ENCODE measurements around the gene RAMP3.

RAMP3 gene

DNA sequence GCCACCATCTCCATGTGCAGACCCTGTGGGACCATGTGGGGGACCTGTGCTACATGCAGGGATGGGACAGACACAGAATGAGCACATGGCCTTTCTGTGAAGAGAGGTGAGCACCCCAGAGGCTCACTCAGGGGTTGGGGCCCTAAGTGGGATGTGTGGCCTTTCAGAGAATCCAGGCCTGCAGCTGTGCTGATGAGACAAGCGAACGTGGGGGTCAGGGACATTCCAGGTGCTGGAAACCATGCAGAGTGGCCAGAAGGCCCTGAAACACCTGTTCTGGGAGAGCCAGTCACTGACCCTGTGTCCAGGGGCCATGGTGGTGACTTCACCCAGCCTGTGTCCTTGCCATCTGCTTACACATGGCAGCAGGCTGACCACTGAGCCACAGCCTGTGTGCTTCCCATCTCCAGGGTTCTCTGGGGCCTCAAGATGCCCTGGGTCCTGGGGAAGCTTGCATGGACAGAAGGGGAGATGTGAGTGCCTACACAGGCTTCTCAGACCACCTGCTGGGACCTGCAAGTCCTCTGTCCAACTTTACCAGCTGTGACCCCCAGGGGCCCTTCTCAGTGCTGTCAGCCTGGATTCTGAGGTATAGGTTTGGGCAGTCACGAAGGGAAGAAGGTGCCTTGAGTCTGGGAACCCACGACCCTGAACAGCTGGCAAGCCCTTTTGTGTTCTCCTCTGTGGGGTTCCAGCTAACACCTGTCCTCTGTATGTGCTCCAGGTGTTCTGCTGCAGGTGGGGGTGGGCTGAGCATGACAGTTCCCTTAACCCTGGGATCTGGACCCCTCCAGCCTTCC lies 17.6 kb downstream of the RAMP3 start:
- no peak for ATAC-seq (ENCODE audit: low read depth)
- no peaks in the 10 kb centered on the region for H3K4me1 Mint-ChIP-seq
- peaks cover 20% of the 10 kb centered on the region for H3K27me3 Mint-ChIP-seq
- no peak overlapping the region for H3K27ac Mint-ChIP-seq
- no peaks in the 10 kb centered on the region for H3K36me3 Mint-ChIP-seq
- no peak for DNase-seq (ENCODE audit: low spot score in 2 of 2)
- no peak overlapping the region for H3K4me3 Mint-ChIP-seq
- H3K9me3 Mint-ChIP-seq: no peaks in the 10 kb centered on the region

DNA sequence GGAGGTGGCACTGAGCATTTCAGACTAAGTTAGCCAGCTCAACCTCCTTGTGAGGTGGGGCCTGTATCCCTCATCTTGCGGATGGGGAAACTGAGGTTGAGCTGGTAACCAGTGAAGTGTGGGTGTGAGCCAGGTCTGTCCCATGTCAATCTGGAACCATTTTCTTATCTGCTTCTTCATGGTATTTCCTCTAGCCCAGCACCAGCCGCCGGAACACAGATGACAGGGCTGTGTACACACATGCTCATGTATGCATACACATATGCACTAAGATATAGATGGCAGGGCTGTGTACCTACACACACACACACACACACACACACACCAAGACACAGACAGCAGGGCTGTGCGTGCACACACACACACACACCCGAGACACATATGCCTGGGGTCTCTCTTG lies 18.5 kb downstream of the RAMP3 start:
- Mint-ChIP-seq H3K9me3 (no peaks in the 10 kb centered on the region), H3K4me3 (no peak overlapping the region), H3K27me3 (peaks cover 20% of the 10 kb centered on the region), H3K36me3 (no peaks in the 10 kb centered on the region), H3K27ac (no peak overlapping the region), H3K4me1 (no peaks in the 10 kb centered on the region)
- ATAC-seq (ENCODE audit: low read depth) (no peak), DNase-seq (ENCODE audit: low spot score in 2 of 2) (no peak)

DNA sequence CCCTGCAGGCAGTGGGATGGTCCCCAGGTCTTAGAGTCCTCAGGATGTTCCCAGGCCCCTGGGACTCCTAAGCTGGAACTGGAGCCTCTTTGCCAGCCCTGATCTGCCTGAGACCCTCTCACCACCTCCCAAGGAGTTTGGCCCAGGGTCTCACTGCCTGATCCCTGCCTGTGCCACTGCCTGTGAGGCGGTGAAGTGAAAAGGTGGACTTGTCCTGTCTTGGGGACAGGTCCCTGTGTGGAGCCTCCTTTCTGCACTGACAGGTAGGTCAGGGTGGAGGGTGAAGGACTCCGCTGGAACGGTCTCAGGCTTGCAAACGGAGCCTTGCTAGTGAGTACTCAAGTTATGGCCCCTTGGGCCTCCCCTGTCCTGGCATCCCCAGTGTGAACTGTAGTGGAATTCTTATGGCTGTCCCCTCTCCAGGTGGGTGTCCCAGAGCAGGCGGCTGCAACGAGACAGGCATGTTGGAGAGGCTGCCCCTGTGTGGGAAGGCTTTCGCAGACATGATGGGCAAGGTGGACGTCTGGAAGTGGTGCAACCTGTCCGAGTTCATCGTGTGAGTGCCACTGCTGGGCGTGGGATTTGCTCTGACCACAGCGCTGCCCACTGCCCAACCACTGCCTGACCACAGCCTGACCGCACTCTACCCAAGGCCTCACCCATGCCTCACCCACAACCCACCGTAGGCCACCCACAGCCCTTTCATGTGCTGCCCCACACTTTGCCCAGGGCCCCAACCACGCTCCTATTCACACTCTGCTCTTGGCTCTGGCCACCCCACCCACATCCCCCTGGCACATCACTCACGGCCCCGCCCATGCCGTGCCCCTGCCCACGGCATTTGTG lies 19.5 kb downstream of the RAMP3 start:
- H3K27me3 Mint-ChIP-seq: peaks cover 20% of the 10 kb centered on the region
- no peak for ATAC-seq (ENCODE audit: low read depth)
- H3K36me3 Mint-ChIP-seq: no peaks in the 10 kb centered on the region
- H3K27ac Mint-ChIP-seq: no peak overlapping the region
- H3K9me3 Mint-ChIP-seq: no peaks in the 10 kb centered on the region
- no peak for DNase-seq (ENCODE audit: low spot score in 2 of 2)
- no peak overlapping the region for H3K4me3 Mint-ChIP-seq
- no peaks in the 10 kb centered on the region for H3K4me1 Mint-ChIP-seq

DNA sequence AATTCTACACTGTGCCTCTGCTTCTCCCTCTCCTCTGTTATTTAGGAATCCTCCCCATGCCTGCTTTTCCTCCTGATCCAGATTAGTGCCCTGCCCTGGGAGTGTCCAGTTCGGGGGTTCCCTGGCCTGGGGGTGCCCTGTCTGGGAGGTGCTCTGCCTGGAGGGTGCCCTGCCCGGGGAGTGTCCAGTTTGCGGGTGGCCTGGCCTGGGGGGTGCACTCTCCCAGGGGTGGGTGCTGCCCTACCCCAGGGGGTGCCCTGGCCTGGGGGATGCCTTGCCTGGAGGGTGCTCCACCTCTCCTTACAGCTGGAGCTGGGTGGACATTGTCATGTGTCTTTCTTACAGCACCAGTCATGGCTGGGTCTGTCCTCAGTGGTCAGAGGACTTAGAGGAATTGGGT lies 20.2 kb downstream of the RAMP3 start:
- no peak for DNase-seq (ENCODE audit: low spot score in 2 of 2)
- Mint-ChIP-seq H3K4me1 (no peaks in the 10 kb centered on the region), H3K36me3 (no peaks in the 10 kb centered on the region), H3K4me3 (no peak overlapping the region), H3K9me3 (no peaks in the 10 kb centered on the region), H3K27ac (no peak overlapping the region), H3K27me3 (peaks cover 20% of the 10 kb centered on the region)
- no peak for ATAC-seq (ENCODE audit: low read depth)

DNA sequence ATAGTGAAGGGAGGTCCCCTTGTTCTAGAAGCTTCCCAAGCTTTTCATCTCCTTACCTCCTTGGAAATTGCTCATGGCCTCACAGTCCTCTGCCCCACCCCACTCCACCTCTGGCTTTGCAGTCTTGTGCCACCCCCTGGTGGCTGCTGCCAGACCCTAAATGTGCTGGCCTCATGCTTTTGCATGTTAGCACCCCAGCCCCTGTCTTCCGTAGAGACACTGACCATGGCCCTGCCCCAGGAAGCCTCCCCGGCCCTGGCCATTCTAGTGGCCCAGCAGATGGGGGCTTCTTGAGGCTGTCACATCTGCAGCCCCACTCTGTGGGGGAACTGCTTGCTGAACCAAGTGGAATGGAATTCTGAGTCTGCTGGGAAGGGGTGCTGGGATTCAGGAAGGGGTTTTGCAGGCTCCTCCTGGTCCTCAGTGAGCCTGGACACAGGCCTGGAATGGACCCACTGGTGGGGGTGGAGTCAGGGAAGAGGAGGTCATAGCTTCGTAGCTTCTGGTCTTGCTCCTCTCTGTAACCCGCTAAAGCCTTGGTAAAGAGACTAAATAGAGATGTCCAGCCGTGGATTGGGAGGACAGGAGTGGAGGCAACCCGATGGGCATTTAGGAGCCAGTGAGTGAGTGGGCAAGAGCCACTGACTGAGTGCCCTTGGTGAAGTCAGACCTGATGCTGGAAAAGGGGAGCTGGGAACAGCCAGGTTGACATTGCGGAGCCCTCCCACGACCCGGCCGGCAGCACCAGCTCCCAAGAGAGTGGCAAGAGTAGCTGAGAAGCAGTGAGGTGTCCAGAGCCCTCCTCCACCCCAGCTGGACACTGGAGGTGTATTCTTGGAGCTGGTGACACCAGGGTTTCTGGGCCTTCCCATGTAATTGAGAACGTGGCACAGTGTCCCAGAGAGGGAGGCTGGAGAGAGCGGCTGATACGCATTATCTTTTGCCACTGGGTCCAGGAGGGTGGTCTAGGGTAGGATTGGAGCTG lies 20.9 kb downstream of the RAMP3 start:
- no peaks in the 10 kb centered on the region for H3K9me3 Mint-ChIP-seq
- no peak for ATAC-seq (ENCODE audit: low read depth)
- peaks cover 20% of the 10 kb centered on the region for H3K27me3 Mint-ChIP-seq
- DNase-seq (ENCODE audit: low spot score in 2 of 2): no peak
- no peaks in the 10 kb centered on the region for H3K4me1 Mint-ChIP-seq
- H3K36me3 Mint-ChIP-seq: no peaks in the 10 kb centered on the region
- no peak overlapping the region for H3K4me3 Mint-ChIP-seq
- no peak overlapping the region for H3K27ac Mint-ChIP-seq

DNA sequence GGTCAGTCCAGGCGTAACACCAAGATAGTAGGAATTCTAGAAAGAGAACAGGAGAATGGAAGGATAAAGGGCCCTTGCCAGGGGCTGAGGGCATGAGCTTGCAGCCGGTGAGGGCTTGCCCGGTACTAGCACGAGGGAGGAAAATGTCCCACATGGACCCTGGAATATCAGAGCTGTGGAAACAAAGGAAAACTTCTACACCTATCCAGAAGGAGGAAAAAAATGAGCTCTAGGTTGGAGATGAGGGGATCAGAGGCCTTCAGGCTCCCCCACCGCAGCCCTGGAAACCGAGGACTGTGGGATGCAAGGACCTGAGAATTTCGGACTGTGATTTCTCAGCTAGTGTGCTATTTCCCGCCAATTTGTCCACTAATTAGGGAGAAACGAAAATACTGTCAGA lies 22.1 kb downstream of the RAMP3 start:
- H3K27ac Mint-ChIP-seq: no peak overlapping the region
- no peaks in the 10 kb centered on the region for H3K4me1 Mint-ChIP-seq
- H3K9me3 Mint-ChIP-seq: no peaks in the 10 kb centered on the region
- DNase-seq (ENCODE audit: low spot score in 2 of 2) (no peak), ATAC-seq (ENCODE audit: low read depth) (no peak)
- no peaks in the 10 kb centered on the region for H3K36me3 Mint-ChIP-seq
- H3K27me3 Mint-ChIP-seq: peaks cover 19% of the 10 kb centered on the region
- H3K4me3 Mint-ChIP-seq: no peak overlapping the region

DNA sequence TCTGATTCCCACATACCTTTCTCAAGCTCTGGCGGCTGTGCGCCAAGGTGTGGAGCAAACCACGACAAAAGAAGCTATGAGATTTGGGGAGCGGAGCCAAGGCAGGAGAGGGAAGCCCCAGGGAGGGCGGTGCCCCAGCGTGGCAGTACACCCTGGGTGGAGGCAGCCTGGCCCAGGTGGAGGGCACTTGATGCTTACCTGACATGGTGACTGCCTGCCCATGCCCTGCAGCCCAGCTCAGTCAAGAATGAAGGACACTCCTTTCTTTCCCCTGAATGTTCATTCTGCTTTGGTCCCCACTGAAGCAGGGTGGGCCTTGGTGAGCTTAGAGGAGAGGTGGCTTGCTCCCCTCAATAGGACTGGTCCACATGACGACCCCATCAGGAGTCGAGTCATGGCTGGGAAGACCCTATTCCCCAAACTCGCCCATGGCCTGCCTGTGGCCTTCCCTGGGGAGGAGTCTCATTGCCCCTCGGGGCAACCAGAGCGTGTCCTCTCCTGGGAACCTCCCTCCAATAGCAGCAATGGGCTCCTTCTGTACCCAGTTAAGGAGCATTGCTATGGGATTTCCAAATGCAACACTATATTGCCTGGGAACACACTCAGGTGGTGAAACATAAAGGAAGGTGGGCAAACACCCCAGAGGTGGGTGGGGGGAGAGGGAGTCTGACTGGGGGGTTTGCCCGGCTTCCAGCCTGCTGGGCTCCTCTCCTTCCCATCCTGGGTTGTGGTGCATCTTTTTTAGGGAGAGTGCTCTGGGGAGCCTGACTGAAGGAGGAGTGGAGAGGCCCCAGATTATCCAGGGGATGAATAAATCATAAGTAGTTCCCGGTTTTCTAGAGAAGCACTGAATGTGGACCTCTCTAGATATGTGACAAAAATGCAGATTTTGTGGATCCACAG lies 22.7 kb downstream of the RAMP3 start:
- Mint-ChIP-seq H3K27ac (no peak overlapping the region), H3K36me3 (no peaks in the 10 kb centered on the region), H3K4me1 (no peaks in the 10 kb centered on the region), H3K4me3 (no peak overlapping the region), H3K9me3 (no peaks in the 10 kb centered on the region), H3K27me3 (peaks cover 17% of the 10 kb centered on the region)
- DNase-seq (ENCODE audit: low spot score in 2 of 2) (no peak), ATAC-seq (ENCODE audit: low read depth) (no peak)

DNA sequence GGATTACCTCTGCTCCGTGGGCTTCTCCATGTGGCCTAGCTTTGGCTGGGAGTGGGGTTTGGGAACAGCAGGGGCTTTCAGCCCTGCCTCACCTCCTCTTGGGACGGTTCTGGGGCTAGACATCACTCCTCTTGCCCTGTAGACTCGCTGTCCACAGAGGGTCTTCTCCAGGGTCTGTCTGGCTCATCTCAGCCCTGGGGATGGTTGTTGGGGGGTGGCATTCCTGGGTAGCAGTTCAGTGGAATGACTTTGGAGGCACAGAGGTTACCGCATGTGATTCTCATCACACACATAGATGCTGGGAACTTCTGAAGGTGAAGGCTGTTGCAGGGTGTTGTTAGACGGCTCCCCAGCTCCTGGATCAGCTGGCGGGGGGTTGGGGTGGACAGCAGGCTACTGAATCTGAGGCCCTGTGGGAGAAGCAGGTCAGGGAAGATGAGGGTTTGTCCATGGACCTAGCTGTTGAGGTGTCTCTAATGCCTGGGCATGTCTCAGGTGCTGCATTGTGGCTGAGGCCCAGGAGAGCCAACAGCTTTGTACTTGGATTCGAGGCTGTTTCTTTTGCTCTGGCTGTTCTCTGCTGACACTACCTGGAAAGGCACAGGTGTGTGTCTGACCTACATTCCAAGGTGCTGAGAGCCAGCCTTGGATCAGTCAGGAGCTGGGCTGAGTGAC lies 23.8 kb downstream of the RAMP3 start:
- no peak for ATAC-seq (ENCODE audit: low read depth)
- Mint-ChIP-seq H3K27me3 (peaks cover 13% of the 10 kb centered on the region), H3K27ac (no peak overlapping the region), H3K4me3 (no peak overlapping the region), H3K4me1 (no peaks in the 10 kb centered on the region), H3K36me3 (no peaks in the 10 kb centered on the region), H3K9me3 (no peaks in the 10 kb centered on the region)
- DNase-seq (ENCODE audit: low spot score in 2 of 2): no peak

DNA sequence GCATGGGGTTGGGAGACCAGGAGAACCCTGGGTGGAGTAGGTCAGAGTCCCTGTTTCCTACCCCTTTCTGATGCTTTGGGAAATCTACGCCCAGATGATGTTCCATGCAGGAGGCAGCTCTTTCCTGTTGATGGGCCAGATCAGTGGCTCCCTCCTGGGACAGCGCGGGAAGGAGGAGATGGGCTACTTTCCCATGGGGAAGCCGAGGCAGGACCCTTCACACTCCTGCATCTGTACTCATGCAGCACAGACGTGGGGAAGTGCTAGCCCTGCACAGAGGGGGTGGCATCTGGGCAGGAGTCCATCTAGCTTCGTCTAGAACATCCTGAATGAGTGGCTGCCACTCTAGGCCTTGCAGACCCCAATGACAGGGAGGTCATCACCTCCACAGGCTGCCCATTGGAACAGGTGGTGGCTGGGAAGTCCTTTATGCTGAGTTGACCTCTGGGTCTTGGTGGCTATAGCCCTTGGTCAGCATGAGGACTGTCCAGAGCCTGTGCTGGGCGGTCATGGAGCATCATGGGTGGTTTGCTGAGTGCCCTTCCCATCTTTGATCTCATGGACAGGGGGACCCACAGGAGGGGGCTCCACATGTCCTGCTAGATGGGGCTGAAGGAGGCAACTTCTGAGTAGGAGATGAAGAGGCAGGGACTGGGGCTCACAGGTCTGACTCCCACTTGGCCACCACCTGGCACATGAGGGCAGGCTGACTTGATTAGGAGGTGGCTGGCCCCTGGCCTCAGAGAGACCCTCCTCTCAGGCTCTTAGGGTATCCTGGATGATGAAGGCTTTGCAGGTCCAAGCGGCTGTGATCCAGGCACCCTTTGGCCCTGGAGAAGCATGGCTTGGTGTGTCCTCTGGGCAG lies 24.6 kb downstream of the RAMP3 start:
- Mint-ChIP-seq H3K9me3 (no peaks in the 10 kb centered on the region), H3K4me1 (no peaks in the 10 kb centered on the region), H3K27ac (no peak overlapping the region), H3K36me3 (no peaks in the 10 kb centered on the region), H3K4me3 (no peak overlapping the region), H3K27me3 (peaks cover 16% of the 10 kb centered on the region)
- DNase-seq (ENCODE audit: low spot score in 2 of 2) (no peak), ATAC-seq (ENCODE audit: low read depth) (no peak)

DNA sequence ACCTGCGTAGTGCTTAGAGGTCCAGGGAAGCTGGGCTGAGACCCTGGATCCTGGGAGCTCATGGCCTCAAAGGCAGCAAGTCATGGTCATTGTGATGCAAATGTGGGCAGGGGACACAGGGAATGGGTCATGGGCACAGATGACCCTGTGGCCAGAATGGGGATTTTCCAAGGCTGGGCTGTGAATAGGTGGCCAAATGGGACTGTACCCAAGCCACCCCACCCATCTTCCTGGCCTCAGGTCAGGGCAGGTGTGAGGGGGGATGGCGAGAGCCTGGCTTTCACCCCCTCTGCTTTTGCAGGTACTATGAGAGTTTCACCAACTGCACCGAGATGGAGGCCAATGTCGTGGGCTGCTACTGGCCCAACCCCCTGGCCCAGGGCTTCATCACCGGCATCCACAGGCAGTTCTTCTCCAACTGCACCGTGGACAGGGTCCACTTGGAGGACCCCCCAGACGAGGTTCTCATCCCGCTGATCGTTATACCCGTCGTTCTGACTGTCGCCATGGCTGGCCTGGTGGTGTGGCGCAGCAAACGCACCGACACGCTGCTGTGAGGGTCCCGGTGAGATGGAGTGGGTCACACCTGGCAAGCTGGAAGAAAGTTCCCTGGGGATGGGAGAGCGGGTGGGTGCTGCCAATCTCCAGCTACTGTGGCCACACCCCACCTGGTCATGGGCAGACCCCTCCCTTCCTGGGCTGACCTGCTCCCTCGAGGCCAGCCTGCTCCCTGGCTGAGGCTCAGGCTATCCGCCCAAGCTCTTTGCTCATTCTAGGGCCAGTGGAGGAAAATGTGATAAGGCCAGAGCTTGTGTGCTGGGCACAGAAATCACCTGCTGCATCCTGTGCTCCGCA lies 25.5 kb downstream of the RAMP3 start:
- peaks cover 12% of the 10 kb centered on the region for H3K27me3 Mint-ChIP-seq
- DNase-seq (ENCODE audit: low spot score in 2 of 2) (no peak), ATAC-seq (ENCODE audit: low read depth) (no peak)
- H3K4me1 Mint-ChIP-seq: no peaks in the 10 kb centered on the region
- no peak overlapping the region for H3K4me3 Mint-ChIP-seq
- H3K9me3 Mint-ChIP-seq: no peaks in the 10 kb centered on the region
- no peak overlapping the region for H3K27ac Mint-ChIP-seq
- H3K36me3 Mint-ChIP-seq: no peaks in the 10 kb centered on the region

DNA sequence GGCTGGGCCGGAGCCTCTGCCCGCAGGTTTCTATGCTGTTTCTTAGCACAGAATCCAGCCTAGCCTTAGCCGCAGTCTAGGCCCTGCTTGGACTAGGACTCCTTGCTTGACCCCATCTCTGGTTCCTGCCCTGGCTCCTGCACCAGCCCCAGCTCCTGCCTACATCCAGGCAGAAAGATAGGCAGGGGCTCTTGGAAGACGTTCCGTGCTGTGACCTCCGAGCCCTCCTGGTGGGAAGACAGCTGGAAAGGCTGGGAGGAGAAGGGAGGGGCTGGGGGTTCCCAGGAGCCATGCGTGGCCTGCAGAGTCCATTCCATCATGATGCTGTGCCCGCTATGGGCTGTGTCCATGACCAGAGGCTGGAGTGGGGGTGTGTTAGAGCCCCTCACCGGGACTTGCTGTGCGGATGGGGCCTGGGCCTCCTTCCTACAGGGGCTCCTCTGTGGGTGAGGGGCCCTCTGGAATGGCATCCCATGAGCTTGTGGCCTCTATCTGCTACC lies 26.2 kb downstream of the RAMP3 start:
- H3K9me3 Mint-ChIP-seq: no peaks in the 10 kb centered on the region
- peaks cover 9% of the 10 kb centered on the region for H3K27me3 Mint-ChIP-seq
- H3K4me3 Mint-ChIP-seq: no peak overlapping the region
- H3K4me1 Mint-ChIP-seq: no peaks in the 10 kb centered on the region
- H3K27ac Mint-ChIP-seq: no peak overlapping the region
- ATAC-seq (ENCODE audit: low read depth) (no peak), DNase-seq (ENCODE audit: low spot score in 2 of 2) (no peak)
- no peaks in the 10 kb centered on the region for H3K36me3 Mint-ChIP-seq
